KOPT-K1 (cell line): ENCODE measurements around the gene COQ8B.

ENCODE experiments used
- H3K27ac ChIP-seq: fragments of 200-600 bp; sonication (generic); 2 replicates; pipeline ENCODE4 v1.5.1; 2016; ENCODE audit warnings: antibody characterized with exemption, mild to moderate bottlenecking, low read depth, low read length; ENCODE audit not compliant: poor library complexity, severe bottlenecking
- H3K36me3 ChIP-seq: fragments of 200-600 bp; sonication (generic); 2 replicates; pipeline ENCODE4 v1.5.1; 2017; ENCODE audit warnings: antibody characterized with exemption, mild to moderate bottlenecking, low read length, moderate library complexity; ENCODE audit not compliant: insufficient read depth
- H3K9me3 ChIP-seq: fragments of 200-600 bp; sonication (generic); 2 replicates; pipeline ENCODE4 v1.5.1; 2017; ENCODE audit warnings: antibody characterized with exemption, low read length, mild to moderate bottlenecking; ENCODE audit not compliant: insufficient read depth, poor library complexity, severe bottlenecking

Gene COQ8B

DNA sequence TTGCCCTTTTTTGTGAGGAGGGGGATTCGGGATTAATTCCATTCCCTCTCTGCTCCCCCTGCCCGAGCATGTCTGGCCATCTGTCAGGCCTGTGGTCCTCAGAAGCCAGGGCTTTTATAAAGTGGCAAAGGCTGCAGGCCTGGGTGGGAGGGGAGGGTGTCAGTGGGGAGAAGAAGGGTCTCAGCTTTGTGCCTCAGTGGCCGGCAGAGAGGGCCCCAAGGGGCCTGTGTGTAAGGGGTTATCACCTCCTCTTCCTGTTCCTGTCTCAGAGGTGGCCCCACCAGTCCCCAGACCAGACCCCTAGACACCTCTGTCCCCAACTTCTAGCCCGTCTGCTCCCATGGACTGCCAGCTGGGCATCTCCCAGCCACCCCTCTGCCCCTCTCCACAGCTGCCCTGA lies 22.8 kb downstream of the COQ8B start:
- H3K9me3 ChIP-seq, result no peaks in the 10 kb centered on the region
- H3K27ac ChIP-seq, result no peak overlapping the region
- no peaks in the 10 kb centered on the region for H3K36me3 ChIP-seq

DNA sequence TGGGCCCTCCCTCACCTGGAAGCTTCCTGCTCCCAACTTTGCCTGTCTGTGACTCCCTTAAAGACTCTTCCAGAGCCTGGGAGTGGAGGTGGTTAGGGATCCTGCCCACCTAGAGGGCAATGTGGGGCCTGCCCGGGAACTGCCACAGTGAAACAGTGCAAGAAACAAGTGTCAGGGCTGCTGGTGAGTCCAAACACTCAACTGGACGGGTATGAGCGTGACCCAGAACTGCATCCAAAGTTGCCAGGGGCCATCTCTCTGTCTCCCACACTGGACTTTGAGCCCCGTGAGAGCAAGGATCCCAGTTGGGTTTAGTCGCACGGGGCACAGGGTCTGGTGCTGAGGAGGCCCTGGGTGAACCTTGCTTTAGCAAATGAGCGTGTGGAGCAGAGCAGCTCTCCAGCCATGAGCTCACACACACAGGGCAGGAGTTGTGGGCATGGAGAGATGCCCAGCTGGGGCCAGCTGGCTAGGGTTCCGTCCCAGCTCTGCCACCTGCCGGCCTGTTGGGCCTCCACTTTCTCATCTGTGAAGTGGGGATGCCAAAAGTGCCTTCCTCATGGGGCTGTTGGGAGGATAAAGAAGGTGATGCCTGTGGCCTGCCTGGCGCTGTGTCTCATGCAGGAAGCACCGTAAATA lies 23.4 kb downstream of the COQ8B start:
- H3K27ac ChIP-seq, result no peak overlapping the region
- no peaks in the 10 kb centered on the region for H3K9me3 ChIP-seq
- no peaks in the 10 kb centered on the region for H3K36me3 ChIP-seq

DNA sequence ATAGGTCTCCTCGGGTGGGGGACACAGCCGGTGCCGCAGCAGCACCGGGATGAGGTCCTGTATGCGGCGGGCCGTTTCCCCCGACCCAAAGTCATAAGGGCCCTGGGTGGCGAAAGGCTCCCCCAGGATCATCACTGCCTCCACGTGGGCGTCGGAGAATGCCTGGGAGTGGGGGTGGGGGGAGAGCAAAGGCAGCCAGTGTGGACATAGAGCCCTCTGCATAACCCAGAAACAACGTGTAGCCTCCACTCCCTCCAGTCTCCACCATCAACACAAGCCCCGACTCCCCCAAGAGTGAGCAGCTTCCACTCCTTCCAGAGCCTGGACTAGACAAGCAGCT lies 24.5 kb downstream of the COQ8B start:
- Histone ChIP-seq H3K9me3 (no peaks in the 10 kb centered on the region), H3K27ac (no peak overlapping the region), H3K36me3 (no peaks in the 10 kb centered on the region)

DNA sequence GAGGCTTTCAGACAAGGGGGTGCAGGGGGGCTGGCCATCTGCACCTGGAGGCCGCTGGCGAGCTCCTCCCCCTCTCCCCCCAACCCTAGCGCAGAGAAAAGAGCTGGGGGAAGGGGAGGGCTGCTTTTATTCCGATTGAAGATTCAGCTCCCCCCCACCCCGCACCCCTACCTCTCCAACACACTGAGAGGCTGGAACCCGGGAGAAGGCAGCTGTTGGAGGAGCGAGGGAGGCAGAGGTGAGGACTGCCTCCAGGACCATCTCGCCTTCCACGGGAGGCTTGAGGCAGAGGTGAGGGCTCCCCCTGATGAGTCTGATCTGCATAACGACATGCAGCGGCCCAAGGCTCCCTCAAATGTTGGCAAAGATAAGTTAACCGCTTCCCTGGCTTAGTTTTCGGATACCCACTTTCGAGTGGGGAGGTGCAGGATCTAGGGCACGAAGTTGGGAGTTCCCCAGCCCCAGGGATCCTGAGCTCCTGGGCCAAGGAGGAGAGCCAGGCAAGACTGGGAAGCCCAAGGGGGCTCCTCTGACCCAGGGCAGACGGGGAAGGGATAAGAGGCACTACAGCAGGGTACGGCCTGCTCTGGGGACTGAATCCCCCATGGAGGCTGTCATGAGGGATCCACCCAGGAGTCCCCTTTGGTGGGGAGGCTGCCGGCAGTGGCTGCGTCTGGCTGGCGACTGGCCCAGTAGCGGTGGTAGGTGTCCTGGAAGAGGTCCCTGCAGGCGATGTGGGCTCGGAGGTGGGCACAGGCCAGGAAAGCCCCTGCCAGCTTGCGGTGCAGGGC lies 25.1 kb downstream of the COQ8B start:
- Histone ChIP-seq H3K36me3 (no peaks in the 10 kb centered on the region), H3K9me3 (no peaks in the 10 kb centered on the region), H3K27ac (no peak overlapping the region)

DNA sequence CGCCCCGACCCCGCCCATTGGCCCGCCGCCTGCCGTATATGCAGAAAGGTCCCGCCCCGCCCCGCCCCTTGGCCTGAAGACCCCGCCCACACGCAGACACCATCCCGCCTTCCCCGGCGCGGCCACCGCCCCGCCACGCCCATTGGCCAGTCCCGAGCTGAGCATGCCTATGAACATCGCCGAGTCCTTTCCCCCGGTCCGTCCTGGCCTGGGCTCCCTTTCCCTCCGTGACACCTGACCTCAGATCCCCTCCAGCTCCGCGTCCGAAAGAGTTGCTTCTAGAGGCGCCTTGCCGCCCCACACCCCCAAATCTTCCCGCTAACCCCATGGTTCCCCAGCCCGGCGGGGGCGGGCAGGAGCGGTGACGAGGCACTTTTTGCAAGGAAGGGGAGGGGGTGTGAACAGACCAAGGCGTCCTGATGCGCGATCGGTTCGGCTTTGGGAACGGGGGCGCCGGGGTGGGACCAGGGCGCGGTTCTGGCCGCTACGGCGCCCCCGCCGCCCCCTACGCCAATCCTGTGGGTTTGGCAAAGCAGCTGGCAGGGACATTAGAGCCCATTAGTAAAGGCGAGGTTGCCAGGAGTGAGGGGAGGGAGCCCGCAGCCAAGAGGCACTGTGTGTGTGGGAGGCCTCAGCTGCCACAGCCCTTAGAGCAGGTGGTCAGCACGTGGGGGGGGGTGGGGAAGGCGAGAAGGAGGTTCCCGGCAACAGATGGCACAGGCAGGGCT lies 25.8 kb downstream of the COQ8B start:
- H3K9me3 ChIP-seq, result no peaks in the 10 kb centered on the region
- peak overlapping the region; percentile 58 for H3K27ac ChIP-seq

DNA sequence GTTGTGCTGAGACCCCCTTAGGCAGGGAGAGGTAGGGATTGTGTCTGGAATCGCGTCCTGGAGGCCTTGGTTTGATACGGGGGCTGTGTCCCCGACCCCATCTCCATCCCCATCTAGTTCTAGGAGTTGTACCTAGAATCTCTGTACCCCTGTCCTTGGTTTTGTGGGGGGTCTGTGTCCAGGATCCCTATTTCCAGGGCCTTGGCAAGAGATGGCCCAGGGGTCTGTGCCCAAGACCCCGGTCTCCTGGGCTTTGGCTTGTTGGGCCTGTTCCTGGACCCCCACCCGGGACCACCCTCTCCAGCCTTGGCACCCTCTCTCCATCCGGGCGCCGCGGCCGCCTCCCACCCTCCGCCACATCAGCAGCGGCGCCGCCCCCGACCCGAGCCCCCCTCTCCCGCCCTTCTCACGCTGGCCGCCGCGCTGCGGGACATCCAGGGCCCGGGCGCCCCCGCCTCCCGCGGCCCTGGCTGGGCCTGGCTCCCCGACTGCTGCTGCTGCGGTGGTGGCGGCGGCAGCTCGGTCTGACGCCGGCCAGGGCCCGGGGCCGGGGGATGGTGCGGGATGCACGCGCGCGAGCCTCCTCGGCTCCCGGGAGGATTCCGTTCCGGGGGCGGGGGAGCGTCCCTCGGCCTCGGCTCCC lies 26.5 kb downstream of the COQ8B start, which contains the start of gene NUMBL:
NUMBL (minus strand) TSS at position 602 of the 643 bp plus-strand sequence; CDS start at position 434, 168 bp downstream.
- H3K27ac ChIP-seq, result peak within 1 kb of the TSS; percentile 58
- no peaks in the 10 kb centered on the region for H3K36me3 ChIP-seq
- H3K9me3 ChIP-seq, result no peaks in the 10 kb centered on the region

More for the DNA sequence above, 25.8 kb downstream of the COQ8B start:
- H3K36me3 ChIP-seq, result no peaks in the 10 kb centered on the region

DNA sequence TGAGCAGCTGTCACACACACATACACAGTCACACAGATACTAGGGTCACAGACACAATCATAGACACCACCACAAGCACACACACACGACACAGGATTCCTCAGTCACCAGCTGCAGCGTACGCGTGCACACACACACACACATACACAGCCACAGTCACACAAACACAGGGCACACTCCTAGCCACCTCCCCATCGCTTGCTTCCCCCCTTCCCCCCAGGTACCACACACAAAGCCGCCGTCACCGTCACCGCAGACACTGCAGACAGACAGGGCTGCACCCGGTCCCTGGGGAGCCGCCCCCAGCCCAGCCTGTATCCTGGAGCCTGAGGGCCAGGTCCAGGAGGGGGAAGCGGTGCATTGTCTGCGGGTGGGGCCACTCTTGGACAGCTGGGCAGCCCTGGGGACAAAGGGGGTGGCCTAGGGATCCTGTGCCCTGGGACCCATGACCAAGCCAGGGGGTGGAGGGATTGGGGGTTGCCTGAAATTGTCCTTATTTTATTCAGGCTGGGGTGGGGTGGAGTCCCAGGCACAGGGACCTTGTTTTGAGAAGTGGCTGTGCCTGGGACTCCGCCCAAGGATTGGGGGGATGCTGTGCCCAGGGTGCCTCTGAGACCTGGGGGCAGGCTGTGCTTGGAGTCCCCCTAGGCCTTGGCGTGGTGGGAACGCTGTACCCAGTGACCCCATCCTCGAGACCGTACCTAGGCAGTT lies 27.2 kb downstream of the COQ8B start:
- no peaks in the 10 kb centered on the region for H3K9me3 ChIP-seq
- H3K27ac ChIP-seq, result no peak overlapping the region
- H3K36me3 ChIP-seq, result no peaks in the 10 kb centered on the region

DNA sequence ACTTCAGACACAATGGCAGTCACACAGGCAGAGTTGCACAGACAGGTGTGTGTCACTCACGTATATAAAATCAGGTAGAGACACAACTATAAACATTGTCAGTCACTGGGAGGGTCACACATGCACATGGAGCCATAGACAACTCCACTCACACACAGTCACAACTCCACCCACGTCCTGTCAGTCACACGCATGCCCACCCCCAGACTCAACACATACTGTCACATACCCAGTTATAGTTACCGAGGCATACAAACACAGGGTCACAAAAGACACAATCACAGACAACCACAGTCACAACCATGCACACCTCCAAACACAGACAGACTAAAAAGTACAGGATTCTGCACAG lies 27.7 kb downstream of the COQ8B start:
- no peaks in the 10 kb centered on the region for H3K9me3 ChIP-seq
- no peaks in the 10 kb centered on the region for H3K36me3 ChIP-seq
- no peak overlapping the region for H3K27ac ChIP-seq

DNA sequence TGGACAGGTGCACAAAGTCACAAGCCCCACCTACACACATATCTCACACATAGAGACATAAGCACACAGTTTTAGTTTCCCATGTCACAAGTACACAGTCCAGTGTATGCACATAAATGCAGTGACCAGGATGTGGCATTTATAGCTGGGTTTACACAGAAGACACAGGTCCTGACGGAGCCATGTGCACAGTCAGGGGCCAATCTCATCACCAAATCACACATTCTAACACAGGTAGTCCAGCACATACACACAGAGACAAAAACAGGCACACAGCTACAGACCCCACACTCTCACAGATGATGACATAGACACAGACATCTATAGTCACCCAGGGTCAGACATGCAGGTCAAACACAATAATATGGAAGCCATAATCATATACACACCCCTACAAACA lies 28.4 kb downstream of the COQ8B start:
- Histone ChIP-seq H3K27ac (no peak overlapping the region), H3K36me3 (no peaks in the 10 kb centered on the region)

DNA sequence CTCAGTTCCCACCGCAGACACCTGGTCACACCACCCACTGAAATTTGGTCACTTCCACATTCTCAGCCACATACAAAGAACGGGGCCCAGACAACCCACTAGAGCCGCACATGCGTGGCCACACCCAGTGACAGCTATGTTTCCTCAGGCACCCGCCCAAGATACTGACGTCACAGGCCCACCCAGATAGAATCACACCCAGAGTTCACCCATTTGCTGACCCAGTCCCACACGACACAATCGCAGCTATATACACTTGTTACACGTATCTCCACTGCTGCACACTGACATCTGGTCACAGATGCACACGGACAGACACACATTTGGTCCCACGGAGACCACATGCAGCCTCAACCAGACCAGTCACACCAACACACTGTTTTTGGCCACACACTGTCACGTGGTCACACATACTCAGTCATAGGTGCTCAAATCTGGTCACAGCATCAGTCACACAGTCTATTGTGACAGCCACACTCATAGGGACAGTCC lies 29.1 kb downstream of the COQ8B start:
- Histone ChIP-seq H3K9me3 (no peaks in the 10 kb centered on the region), H3K27ac (no peak overlapping the region), H3K36me3 (no peaks in the 10 kb centered on the region)

More for the DNA sequence above, 28.4 kb downstream of the COQ8B start:
- no peaks in the 10 kb centered on the region for H3K9me3 ChIP-seq

DNA sequence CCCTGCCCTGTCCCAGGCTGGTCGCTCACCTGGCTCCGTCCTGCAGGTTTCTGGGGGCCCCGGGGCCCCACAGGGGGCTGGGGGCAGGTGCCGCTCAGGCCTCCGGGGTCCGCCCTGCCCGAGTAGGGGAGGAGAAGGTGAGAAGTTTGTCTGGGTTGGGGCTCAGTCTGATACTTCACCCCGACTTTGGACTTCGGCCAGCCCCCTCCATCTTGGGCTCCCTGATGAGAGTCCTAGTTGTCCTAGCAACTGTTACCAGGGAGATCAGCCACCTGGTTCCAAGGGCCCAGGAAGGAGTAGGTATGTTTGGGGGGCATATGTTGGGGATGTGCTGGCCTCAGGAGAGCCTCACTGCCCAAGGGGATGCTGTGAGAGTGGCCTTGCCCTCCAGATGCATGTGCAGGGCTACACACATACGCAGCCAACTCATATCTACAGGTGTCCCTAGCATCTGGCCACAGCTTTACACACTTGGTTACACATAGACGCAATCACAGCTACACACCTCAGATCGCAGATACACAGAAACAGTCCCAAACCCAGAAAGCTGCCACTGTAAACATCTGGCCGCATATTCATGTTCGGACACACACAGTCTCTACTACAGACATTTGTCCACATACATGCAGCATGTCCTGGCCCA lies 29.7 kb downstream of the COQ8B start:
- Histone ChIP-seq H3K9me3 (no peaks in the 10 kb centered on the region), H3K36me3 (no peaks in the 10 kb centered on the region), H3K27ac (no peak overlapping the region)

DNA sequence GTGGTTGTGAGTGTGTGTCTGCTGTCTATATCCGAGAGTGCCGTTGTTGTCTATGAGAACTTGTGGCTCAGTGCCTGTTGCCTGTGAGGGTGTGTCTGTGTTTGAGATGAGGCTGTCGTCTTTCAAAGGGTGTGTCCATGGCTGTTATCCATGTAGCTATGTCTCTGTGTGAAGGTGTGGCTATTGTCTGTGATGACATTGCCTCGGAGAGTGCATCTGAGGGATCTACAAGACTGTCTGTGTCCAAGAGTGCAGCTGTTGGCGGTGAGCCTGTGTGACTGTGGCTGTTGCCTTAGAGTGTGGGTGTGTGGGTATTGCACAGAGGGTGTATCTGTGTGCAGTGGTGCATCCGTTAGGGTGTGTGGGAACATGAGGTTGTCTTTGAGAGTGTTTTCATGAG lies 31.1 kb downstream of the COQ8B start:
- H3K27ac ChIP-seq, result no peak overlapping the region
- H3K9me3 ChIP-seq, result no peaks in the 10 kb centered on the region
- no peaks in the 10 kb centered on the region for H3K36me3 ChIP-seq

DNA sequence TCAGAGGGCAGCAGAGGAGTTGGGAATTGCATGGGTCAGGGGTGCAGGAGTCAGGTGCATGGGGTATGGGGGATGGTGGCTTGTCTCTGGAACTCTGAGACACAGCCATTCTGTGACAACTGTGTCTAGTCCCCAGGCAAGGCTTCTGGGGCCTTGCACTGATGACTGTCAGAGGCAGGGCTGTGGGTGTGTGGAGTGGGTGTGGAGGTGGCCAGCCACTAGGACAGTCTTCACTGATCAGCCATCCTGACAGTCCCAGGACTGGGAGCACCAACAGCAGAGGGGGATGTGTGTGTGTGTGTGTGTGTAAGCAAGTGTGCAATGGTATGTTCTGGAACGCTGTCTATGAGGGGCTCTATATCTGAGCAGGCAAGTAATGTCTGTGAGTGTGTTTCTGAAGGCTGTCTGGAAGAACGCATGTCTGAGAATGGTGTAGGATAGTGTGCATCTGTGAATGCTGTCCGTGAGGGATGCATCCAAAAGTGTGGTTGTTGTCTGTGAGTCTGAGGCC lies 31.6 kb downstream of the COQ8B start:
- Histone ChIP-seq H3K27ac (no peak overlapping the region), H3K36me3 (no peaks in the 10 kb centered on the region), H3K9me3 (no peaks in the 10 kb centered on the region)

DNA sequence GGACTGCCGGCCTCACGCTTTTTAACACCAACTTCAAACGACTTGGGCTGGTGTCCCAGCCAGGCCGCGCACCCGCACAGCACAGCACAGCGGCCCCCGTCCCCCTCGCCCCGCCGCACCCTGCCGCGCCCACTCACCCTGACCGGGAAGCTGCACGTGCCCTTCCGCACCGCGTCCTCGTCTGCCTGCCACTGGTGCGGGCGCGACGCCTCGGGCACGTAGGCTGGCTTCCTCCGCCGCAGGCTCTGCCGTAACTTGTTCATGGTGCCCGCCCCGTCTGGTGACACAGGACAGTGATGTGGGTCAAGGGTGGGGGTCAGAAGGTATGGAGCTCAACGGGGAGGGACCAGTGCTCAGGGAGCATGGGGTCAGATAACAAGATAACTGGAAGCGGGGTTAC lies 32.4 kb downstream of the COQ8B start:
- Histone ChIP-seq H3K9me3 (no peaks in the 10 kb centered on the region), H3K27ac (no peak overlapping the region), H3K36me3 (no peaks in the 10 kb centered on the region)
